Stimulated activated CD8-positive, alpha-beta memory T cell treated with anti-CD3 and anti-CD28 coated beads, Interleukin-12 subunit alpha, Interleukin-12 subunit beta, amount 100 ng/mL, for 1 hour (primary cell): Measurements from ENCODE around the gene GMEB1.
A peak's percentile ranks its signal among the peaks of the same experiment; 100 is the strongest.
"Not testable (repeated sequence)": the region's sequence is repeated elsewhere in the genome, so short reads cannot be mapped to it uniquely, and the experiment has no call there.

Experiments
- DNase-seq: peaks from one replicate; pipeline ENCODE4 v3.0.0-alpha.2; 2020; ENCODE audit warnings: low read depth

Gene GMEB1

GRCh38 chr1:28672971-28673370 lies 4.4 kb downstream of the GMEB1 start:
- not testable (repeated sequence) for DNase-seq

DNA sequence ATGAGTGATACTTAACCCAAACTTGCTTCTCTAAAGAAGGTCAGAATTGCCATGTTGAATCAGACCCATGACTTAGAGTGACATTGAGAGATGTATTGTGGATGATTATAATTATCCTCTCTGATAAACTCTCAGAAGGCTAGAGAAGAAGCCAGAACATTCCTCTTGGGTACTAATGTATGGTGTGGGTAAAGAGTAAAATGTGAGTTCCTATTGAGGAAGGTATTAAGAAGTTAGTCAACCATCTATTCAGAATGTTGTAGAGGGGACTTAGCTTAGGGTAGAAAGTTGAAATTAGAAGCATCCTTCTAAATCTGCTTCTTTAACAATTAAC lies 7.3 kb downstream of the GMEB1 start:
- DNase-seq: no peak

GRCh38 chr1:28680151-28680550 lies 11.6 kb downstream of the GMEB1 start:
- DNase-seq: no peak

DNA sequence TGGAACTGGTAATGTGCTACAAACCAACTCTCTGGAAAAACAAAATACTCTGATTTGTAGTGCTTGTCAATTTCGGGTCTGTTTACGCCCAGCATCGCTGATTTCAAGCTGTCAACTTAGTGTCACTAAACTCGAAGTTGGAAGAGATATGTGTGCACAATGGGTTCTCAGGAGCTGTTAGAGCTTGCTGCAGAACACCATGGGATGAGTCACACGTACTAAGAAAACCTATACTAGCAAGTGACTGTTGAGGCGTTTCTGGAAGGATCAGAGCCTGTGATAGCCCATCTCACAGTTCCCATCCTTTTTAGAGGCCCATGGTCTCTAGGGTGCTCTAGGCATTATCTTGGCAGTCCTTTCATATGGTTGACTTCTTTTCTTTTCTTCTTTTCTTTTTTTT lies 14.3 kb downstream of the GMEB1 start:
- no peak for DNase-seq

DNA sequence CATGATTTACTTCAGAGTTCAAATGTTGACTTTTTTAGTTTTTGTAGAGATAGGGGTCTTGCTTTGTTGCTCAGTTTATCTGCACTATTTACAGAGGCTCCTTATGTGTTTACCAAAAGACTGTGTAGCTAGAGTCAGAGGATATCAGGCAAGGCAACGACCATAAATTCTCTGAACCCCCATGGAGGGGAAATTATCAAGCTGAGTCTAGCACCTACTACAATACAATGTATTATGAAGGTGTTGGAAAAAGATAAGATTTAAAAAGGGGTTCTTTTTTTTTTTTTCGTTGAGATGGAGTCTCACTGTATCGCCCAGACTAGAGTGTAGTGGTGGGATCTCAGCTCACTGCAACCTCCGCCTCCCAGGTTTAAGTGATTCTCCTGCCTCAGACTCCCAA lies 16.4 kb downstream of the GMEB1 start:
- DNase-seq: no peak

- DNase-seq: not testable (repeated sequence)
Measured at GRCh38 chr1:28691627-28692026, 23.0 kb downstream of the GMEB1 start.

- no peak for DNase-seq
Measured at GRCh38 chr1:28703629-28704028, 35.0 kb downstream of the GMEB1 start.

GRCh38 chr1:28716336-28716735 lies 47.8 kb downstream of the GMEB1 start:
- no peak for DNase-seq

- DNase-seq: no peak
Measured at GRCh38 chr1:28718166-28718565, 49.6 kb downstream of the GMEB1 start.

GRCh38 chr1:28718586-28719331 lies 50.2 kb downstream of the GMEB1 start:
- DNase-seq: no peak

- no peak for DNase-seq
Measured at GRCh38 chr1:28719332-28719619, 50.7 kb downstream of the GMEB1 start.

DNA sequence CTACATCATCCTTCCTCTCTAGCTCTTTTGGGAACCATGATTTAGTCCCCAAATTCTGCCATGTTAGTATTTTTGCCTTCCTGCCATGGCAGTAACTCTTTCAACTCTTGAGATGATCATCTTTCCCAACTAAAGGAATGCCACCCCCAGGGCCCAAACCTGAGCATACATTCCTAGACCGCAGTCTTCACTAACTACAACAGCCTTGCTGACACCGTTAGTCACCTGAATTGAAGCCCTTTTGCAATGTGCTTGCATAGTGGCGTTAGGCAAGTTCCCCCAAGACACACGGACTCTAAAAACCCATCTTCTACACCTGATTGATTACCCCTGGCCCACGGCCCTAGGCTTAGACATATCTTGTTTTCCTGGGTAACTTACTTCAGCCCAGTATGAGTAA lies 51.8 kb downstream of the GMEB1 start:
- no peak for DNase-seq

DNA sequence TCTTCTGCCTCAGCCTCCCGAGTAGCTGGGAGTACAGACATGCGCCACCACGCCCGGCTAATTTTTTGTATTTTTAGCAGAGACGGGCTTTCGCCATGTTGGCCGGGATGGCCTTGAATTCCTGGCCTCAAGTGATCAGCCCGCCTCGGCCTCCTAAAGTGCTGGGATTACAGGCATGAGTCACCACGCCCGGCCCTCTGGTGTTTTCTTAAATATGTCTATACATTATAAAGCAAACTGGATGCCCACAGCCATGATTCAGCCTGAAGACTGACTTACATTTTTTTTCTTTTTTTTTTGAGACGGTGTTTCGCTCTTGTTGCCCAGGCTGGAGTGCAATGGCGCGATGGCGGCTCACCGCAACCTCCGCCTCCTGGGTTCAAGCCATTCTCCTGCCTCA lies 53.3 kb downstream of the GMEB1 start:
- not testable (repeated sequence) for DNase-seq

- not testable (repeated sequence) for DNase-seq
Measured at GRCh38 chr1:28725365-28725764, 56.8 kb downstream of the GMEB1 start.

DNA sequence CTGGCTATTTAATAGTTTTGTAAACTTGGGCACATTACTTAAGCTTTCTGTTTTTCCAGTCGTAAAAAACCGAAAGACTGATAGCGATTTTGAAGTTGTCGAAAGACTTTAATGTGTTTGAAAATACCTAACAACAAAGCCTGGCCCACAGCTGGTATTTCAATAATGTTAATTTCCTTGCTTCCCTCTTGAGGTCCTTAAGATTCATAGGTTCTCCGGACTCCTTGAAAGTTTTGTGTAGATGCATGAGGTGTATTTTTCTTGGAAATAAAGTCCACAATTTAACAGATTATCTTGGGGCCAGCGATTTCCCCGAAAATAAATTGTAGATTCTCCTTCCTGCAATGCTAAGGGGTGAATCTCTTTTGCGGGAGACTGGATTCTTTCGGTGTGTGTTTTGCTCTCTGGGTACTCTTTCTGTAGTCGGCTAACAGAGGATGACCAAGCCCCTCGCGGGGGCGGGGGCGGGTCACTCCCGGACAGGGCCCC lies 67.4 kb downstream of the GMEB1 start:
- DNase-seq: no peak

DNA sequence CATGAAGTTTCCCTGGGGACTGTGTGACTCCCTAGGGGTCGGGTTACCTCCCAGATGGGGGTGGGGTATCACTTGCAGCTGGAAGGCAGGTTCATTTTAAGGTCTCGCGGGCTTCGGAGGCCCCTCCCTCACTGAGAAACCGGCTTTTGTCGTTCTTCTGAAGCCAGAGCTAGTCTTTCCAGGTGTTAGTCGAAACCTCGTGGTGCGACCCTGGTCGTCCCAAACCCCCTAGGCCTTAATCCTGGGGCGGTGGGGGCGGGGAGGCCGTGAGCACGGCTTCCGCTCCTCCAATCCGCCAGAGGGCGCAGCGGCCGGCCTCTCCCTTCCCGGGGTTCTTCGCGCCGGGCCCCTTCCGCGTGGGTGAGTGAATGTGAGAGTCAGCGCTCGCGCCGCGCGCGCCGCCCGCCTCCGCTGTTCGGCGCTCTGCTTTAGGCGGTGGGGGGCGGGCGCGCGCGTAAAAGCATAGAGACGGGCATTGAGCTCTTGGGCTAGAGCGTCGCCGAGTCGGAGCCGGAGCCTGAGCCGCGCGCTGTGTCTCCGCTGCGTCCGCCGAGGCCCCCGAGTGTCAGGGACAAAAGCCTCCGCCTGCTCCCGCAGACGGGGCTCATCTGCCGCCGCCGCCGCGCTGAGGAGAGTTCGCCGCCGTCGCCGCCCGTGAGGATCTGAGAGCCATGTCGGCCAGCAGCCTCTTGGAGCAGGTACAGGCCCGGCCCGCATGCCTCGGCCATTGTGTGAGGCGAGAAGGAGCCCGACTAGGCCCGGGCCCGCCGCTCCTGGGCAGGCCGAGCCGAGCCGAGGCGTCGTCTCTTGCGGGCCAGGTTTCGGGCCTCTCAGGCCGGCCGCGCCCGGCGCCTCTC lies 68.1 kb downstream of the GMEB1 start, which contains the start of gene YTHDF2:
Gene YTHDF2 (plus strand): TSS at position 491 of the 857 bp plus-strand sequence. CDS start 181 bp downstream, at position 672.
- peak; percentile 97 for DNase-seq

DNA sequence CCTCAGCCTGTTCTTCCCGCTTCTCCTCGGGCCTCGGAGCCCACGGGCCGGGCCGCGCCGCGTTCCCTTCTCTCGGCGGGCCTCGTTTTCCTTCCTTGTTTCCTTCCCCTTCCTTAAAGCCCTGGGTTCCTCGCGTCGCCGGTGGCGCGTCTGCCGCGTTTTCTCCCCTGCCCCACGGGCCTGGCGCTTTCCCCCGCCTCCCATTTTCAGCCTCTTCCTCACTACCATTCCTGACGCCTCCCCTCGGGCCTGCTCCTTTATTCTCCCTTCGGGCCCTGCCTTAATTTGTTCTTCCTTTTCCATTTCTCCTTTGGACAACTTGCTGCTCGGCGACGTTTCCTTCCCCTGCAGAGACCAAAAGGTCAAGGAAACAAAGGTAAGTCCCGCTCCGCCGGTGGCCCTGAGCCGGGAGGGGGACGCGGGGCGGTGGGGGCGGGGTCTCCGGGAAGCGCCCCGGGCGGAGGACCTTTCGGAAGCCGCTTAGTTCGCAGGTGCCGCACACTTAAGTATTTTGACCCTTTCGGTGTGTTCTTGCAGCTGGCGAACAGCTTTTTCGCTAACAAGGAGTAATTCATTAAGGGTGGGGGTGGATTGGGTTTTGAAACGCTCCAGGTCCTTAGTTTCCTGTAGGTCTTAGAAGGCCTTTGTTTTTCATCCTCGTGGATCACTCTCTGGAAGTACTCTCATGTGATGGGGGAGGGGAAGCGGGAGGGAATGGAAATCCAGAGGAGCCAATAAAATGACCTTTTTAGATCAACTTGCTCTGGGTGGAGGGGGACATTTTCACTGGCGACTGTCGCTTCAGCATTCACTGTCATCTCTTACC lies 68.9 kb downstream of the GMEB1 start:
- peak; percentile 8 for DNase-seq

- no peak for DNase-seq
Measured at GRCh38 chr1:28740118-28740517, 71.5 kb downstream of the GMEB1 start.

- DNase-seq: no peak
Measured at GRCh38 chr1:28744184-28744583, 75.6 kb downstream of the GMEB1 start.

GRCh38 chr1:28745653-28746173 lies 77.1 kb downstream of the GMEB1 start:
- DNase-seq: no peak

DNA sequence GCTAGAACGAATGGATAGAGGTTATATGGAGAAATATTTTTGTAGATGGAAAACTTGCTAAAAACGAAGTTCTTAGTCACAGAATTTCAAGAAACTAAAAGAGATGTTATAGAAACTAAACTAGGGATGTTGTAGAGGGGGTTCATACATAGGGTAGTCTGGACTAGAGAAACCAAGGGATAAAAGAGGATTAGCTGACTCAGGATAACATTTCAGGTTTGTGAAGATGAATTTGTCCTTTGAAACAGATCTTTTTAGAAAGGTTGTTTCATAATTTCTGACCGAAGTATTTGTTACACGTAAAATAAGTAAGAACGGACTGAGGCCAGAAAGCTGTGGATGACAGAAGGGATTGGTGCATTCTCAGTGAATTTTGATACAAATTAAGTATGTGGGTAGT lies 81.7 kb downstream of the GMEB1 start:
- no peak for DNase-seq

DNA sequence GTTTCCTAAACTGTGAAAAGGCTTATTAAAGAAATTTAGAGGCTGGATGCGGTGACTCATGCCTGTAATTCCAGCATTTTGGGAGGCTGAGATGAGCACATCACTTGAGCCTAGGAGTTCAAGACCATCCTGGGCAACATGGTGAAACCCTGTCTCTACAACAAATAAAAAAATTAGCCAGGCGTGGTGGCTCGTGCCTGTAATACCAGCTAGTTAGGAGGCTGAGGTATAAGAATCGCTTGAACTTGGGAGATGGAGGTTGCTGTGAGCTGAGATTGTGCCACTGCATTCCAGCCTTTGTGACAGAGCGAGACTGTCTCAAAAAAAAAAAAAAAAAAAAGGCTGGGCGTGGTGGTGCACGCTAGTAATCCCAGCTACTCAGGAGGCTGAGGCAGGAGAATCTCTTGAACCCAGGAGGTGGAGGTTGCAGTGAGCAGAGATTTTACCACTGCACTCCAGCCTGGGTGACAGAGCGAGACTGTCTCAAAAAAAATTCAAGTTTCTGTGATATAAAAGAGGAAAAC lies 82.2 kb downstream of the GMEB1 start:
- DNase-seq: not testable (repeated sequence)
